Measurements from ENCODE around the gene C17orf67. TPM values are rescaled to one million over a fixed set of nuclear protein-coding genes. Genes with fewer than 3 reads are reported as not detected.

The C17orf67 gene
- total RNA-seq, 1 experiment from 2014 or later = 2.9 TPM

DNA sequence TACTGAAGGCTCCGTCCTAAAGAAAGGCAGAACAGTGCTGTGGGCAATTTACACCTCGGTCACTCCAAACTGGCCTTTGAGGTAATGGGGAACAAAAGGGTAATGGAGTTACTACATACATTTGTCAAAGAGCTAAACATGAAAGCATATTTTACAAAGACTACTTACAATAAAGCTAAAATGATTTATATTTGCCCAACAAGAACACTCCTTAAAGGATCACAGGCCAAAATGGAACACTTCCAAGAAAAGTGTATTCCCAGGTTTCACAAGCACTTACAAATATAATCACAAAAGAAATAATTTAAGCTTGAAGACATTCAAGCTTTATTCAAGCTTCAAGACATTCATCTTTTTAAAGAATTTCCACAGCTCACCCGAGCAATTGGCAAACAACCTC lies 29.3 kb downstream of the C17orf67 start:
- no peaks in the 10 kb centered on the region for H3K4me1 ChIP-seq
- no peaks in the 10 kb centered on the region for H3K4me1 Mint-ChIP-seq (ENCODE audit: low read depth, unreplicated experiment)
- TF ChIP-seq, protein P1, sequence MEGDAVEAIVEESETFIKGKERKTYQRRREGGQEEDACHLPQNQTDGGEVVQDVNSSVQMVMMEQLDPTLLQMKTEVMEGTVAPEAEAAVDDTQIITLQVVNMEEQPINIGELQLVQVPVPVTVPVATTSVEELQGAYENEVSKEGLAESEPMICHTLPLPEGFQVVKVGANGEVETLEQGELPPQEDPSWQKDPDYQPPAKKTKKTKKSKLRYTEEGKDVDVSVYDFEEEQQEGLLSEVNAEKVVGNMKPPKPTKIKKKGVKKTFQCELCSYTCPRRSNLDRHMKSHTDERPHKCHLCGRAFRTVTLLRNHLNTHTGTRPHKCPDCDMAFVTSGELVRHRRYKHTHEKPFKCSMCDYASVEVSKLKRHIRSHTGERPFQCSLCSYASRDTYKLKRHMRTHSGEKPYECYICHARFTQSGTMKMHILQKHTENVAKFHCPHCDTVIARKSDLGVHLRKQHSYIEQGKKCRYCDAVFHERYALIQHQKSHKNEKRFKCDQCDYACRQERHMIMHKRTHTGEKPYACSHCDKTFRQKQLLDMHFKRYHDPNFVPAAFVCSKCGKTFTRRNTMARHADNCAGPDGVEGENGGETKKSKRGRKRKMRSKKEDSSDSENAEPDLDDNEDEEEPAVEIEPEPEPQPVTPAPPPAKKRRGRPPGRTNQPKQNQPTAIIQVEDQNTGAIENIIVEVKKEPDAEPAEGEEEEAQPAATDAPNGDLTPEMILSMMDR (IDR thresholded peaks at IDR 0.05; ENCODE audit: insufficient read depth in 1 of 2, low read depth in 1 of 2, low read length in 1 of 2, severe bottlenecking in 1 of 2, unreplicated experiment in 1 of 2) = no peak
- H3K9me3 Mint-ChIP-seq (ENCODE audit: unreplicated experiment) = no peaks in the 10 kb centered on the region
- no peaks in the 10 kb centered on the region for H3K36me3 ChIP-seq (ENCODE audit: control insufficient read depth, insufficient read depth, low read length)
- peaks cover 4% of the 10 kb centered on the region for H3K27me3 Mint-ChIP-seq (ENCODE audit: insufficient read depth, unreplicated experiment)
- intact Hi-C loops (cut with micrococcal nuclease; ENCODE audit: unreplicated experiment) = no loop called here
- POLR2A ChIA-PET = no interaction called here
- DNase-seq = no peak
- H3K4me3 ChIP-seq (ENCODE audit: low read depth, low read length) = no peak overlapping the region
- H3K36me3 Mint-ChIP-seq (ENCODE audit: insufficient read depth, unreplicated experiment) = no peaks in the 10 kb centered on the region
- BruUV-seq (replicated peaks) = no TSS peak
- no peak overlapping the region for H3K4me3 Mint-ChIP-seq (ENCODE audit: unreplicated experiment)
- no peak overlapping the region for H3K27ac Mint-ChIP-seq (ENCODE audit: unreplicated experiment)
- no peaks in the 10 kb centered on the region for H3K27me3 ChIP-seq (replicated peaks; ENCODE audit: control insufficient read depth, insufficient read depth, low read length)
- CTCF ChIA-PET = interaction anchor here (0.6 kb wide), 1 partner anchor 24 kb away, joined by 3 read pairs; no protein-coding TSS in a partner anchor
- no peaks in the 10 kb centered on the region for H3K9me3 ChIP-seq

DNA sequence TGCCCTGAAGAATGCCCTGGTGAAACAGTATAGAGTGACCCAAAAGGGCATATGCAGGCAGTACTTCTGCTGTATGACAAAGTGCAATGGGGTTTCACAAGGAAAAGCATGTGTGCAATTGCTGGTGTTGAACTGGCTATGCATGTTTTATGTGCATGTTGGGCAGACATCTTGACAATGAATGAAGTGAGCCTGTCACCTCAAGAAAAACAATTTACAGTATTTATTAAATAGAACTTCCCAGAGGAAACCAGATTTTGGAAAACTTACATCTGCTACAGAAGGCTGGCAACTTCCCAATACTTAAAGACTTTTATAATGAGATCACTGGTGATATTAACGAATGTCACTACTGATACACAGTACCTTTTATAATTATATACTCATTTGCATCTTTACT lies 30.6 kb downstream of the C17orf67 start:
- Mint-ChIP-seq H3K27ac (ENCODE audit: unreplicated experiment) (no peak overlapping the region), H3K4me1 (ENCODE audit: low read depth, unreplicated experiment) (no peaks in the 10 kb centered on the region), H3K36me3 (ENCODE audit: insufficient read depth, unreplicated experiment) (no peaks in the 10 kb centered on the region), H3K27me3 (ENCODE audit: insufficient read depth, unreplicated experiment) (peaks cover 8% of the 10 kb centered on the region), H3K9me3 (ENCODE audit: unreplicated experiment) (no peaks in the 10 kb centered on the region), H3K4me3 (ENCODE audit: unreplicated experiment) (no peak overlapping the region)
- BruUV-seq (replicated peaks) = no TSS peak
- Histone ChIP-seq H3K9me3 (no peaks in the 10 kb centered on the region), H3K36me3 (ENCODE audit: control insufficient read depth, insufficient read depth, low read length) (no peaks in the 10 kb centered on the region), H3K4me3 (ENCODE audit: low read depth, low read length) (no peak overlapping the region), H3K4me1 (no peaks in the 10 kb centered on the region), H3K27me3 (replicated peaks; ENCODE audit: control insufficient read depth, insufficient read depth, low read length) (no peaks in the 10 kb centered on the region)
- ChIA-PET POLR2A (no interaction called here), CTCF (no interaction called here)
- intact Hi-C loops (cut with micrococcal nuclease; ENCODE audit: unreplicated experiment) = no loop called here
- DNase-seq = no peak
- TF ChIP-seq, protein P1 (IDR thresholded peaks at IDR 0.05; ENCODE audit: insufficient read depth in 1 of 2, low read depth in 1 of 2, low read length in 1 of 2, severe bottlenecking in 1 of 2, unreplicated experiment in 1 of 2) = no peak

DNA sequence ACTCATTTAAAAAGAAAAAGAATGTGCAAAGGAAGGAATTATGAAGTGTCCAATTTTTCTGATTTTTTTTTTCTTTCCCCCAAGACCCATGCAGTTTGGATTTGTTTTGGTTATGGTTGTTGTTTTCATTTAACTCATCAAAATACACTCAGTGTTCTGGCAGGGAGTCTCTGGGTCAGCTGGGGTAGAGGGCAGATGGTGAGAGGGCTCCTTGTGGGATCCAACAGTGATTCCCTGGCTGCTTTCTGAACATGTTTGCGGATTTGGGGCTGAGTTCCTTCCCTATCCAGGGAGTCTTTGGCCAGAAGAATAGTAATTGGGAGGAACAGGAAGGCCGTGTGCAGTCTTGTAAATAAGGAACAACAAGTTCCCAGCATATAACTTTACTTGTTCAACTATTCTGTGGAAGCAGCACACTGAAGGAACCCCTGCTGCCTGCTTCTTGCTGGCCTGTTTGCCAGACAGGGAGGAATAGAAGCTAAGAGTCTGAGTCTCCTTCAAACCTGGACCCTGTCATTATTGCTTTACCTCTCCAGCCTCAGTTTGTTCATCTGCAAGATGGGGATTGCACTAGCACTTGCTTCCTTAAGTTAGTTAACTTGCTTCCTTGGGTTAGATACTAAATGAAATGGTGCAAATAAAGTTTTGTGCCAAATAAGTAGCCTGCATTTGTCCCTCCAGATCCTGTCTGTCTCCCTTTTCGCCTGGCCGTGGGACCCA lies 32.1 kb downstream of the C17orf67 start:
- ChIA-PET CTCF (no interaction called here), POLR2A (no interaction called here)
- no peak overlapping the region for H3K4me3 ChIP-seq (ENCODE audit: low read depth, low read length)
- H3K9me3 ChIP-seq = no peaks in the 10 kb centered on the region
- no peaks in the 10 kb centered on the region for H3K4me1 ChIP-seq
- BruUV-seq (replicated peaks) = no TSS peak
- TF ChIP-seq, protein P1 (IDR thresholded peaks at IDR 0.05; ENCODE audit: insufficient read depth in 1 of 2, low read depth in 1 of 2, low read length in 1 of 2, severe bottlenecking in 1 of 2, unreplicated experiment in 1 of 2) = no peak
- DNase-seq = no peak
- Mint-ChIP-seq H3K27me3 (ENCODE audit: insufficient read depth, unreplicated experiment) (peaks cover 10% of the 10 kb centered on the region), H3K27ac (ENCODE audit: unreplicated experiment) (no peak overlapping the region), H3K9me3 (ENCODE audit: unreplicated experiment) (no peaks in the 10 kb centered on the region), H3K4me3 (ENCODE audit: unreplicated experiment) (no peak overlapping the region), H3K36me3 (ENCODE audit: insufficient read depth, unreplicated experiment) (no peaks in the 10 kb centered on the region), H3K4me1 (ENCODE audit: low read depth, unreplicated experiment) (no peaks in the 10 kb centered on the region)
- H3K36me3 ChIP-seq (ENCODE audit: control insufficient read depth, insufficient read depth, low read length) = no peaks in the 10 kb centered on the region
- intact Hi-C loops (cut with micrococcal nuclease; ENCODE audit: unreplicated experiment) = no loop called here
- no peaks in the 10 kb centered on the region for H3K27me3 ChIP-seq (replicated peaks; ENCODE audit: control insufficient read depth, insufficient read depth, low read length)
